GM10266 (cell line): ENCODE measurements around the gene ATXN1.

ENCODE experiments used
- DNase-seq: peaks from one replicate; pipeline ENCODE4 v3.0.0; 2012; ENCODE audit errors: extremely low spot score
- TF ChIP-seq, protein P1 (sequence below): IDR thresholded peaks from 2 replicates; pipeline ENCODE4 v1.5.1; 2012; ENCODE audit warnings: mild to moderate bottlenecking, low read depth; ENCODE audit not compliant: control insufficient read depth, insufficient read depth; ENCODE audit errors: missing control alignments

Gene ATXN1

DNA sequence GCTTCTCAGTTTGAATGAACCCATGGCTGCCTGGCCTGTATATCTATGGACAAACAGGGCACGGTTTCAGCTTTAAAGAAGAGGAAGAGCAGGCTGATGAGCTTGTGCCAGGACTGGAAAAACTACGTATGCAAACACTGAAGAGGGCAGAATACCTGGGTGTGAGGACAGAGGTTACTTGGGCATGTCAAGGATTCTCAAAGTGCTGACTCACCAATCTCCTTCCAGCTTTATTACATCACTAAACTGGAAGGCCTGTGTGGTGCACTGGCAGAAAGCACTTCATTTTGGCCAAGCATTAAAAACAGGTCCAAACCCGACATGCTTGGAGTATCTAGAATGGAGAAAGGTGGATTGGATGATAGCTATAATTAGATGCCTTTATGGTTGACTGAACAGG lies 427.7 kb downstream of the ATXN1 start:
- DNase-seq: no peak
- TF ChIP-seq, protein P1, sequence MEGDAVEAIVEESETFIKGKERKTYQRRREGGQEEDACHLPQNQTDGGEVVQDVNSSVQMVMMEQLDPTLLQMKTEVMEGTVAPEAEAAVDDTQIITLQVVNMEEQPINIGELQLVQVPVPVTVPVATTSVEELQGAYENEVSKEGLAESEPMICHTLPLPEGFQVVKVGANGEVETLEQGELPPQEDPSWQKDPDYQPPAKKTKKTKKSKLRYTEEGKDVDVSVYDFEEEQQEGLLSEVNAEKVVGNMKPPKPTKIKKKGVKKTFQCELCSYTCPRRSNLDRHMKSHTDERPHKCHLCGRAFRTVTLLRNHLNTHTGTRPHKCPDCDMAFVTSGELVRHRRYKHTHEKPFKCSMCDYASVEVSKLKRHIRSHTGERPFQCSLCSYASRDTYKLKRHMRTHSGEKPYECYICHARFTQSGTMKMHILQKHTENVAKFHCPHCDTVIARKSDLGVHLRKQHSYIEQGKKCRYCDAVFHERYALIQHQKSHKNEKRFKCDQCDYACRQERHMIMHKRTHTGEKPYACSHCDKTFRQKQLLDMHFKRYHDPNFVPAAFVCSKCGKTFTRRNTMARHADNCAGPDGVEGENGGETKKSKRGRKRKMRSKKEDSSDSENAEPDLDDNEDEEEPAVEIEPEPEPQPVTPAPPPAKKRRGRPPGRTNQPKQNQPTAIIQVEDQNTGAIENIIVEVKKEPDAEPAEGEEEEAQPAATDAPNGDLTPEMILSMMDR: no peak

DNA sequence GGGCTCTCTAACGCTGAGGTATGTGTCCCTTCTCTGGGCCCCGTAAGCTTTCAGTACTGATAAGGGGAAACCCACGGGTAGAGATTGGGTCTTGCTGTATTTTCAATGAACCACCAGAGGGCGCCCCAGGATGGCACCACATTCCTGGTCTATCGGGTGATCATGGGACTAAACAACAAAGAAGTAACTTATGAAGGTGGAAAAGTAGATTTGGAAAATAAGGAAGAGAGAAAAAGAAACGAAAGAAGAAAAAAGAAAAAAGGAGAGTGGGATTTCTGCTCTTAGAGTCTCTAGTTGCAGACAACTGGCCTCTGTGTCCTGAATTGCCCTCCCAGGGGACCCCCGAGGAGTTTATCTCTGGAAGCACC lies 429.1 kb downstream of the ATXN1 start:
- DNase-seq: peak; percentile 86
- TF ChIP-seq, protein P1: peak; percentile 76

DNA sequence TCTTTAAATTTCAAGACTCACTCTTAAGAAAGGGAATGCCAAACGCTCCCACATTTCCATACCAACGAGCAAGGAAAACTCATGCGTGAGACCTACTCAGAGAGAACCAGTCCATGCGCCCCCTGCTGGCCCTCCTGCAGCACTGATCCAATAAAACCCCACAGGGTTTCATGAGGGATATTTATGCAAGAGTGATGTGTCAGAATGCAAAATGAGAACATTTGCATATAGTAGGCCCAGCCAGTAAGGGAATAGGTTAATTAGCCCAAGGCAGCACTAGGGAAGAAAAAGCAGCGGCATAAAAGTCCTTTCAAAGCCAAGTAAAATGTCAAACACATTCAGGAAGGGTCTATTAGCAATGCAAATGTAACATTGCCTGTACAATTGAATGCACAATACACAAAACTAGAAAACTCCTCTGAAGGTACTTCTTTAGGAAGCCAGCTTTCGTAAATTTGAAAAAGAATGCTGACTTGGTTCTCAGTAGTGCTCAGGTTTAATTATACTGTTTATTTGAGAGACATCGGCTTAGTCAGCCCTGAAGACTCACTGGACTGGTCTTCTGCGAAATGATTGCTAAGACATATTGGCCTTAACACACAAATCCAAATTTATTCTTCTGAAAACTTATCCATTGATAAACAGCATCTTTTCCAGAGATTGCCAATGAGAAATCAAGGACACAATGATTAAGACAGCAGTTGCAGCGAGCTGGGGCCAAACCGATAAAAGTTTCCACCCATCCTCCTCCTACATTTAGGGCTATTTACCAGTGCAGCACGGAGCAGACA lies 429.7 kb downstream of the ATXN1 start:
- TF ChIP-seq, protein P1: peak; percentile 92
- DNase-seq: peak; percentile 77

DNA sequence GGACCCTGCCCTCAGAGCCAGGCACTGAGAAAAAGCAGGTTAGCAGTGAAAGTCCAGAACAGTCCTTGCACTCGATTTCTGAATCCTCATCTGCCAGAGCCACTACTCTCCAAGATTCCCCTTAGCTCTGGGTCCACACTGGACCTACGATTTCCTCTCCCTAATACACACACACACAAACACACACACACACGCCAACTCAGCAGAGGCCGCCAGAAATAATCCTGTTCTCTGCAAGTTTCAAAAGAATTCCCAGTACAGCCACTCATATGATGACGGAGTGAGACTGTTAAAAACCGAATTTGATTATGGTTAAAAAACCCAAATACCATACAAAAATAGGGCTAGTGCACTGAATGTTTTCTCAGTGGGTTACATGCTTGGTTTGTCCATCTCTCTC lies 432.0 kb downstream of the ATXN1 start:
- TF ChIP-seq, protein P1: no peak
- no peak for DNase-seq

DNA sequence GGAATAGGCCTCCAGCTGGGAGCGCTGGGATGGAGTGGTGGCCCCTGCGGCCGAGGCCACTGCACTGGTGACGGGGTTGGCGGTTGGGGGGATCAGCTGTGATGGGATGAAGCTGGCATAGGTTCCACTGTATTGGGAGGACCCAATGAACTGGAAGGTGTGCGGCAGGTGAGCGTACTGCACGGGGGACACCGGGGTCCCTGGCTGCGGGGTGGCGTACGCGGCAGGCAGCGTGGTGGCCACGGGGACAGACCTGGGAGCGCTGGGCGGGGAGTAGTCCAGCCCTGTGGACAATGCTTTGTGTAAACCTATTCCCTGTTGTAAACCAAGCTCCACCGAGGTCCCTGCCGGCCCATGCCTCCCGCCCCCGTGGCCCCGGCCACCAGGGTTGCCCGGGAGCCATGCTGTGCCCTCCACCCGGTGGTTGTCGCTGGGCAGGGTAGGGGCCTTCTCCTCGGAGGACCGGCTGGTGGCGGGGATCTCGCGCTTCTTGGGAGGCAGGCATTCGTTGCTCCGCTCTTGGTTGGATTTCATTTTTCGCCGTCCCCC lies 433.4 kb downstream of the ATXN1 start:
- TF ChIP-seq, protein P1: no peak
- DNase-seq: no peak

DNA sequence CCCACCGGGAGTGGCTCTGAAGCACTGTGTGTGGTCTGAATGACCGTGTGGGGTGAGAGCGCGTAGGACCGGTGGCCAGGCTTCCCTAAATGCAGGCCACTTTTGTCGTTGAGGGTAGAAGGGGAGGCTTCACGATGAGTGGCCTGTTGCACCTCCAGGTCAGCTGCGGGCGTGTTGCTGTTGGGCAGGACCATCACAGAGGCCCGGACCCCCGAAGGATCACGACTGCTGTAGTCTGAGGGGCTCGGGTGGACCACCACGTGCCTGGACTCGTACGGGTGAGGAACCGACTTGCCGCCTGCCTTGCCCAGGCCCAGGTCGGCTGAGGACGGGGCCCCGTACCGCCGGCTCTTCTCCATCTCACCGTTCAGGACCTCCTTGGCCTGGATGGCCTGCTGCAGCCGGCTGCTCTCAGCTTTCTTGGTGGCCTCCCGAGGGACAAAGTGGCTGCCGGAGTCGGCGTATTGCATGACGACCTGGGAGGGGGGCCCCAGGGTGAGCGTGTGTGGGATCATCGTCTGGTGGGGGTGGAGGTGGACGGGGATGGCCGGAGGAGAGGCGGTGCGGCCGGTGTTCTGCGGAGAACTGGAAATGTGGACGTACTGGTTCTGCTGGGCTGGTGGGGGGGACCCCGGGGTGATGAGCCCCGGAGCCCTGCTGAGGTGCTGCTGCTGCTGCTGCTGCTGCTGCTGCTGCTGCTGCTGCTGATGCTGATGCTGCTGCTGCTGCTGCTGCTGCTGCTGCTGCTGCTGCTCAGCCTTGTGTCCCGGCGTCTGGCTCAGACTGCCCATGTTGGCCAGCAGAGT lies 434.1 kb downstream of the ATXN1 start:
- TF ChIP-seq, protein P1: no peak

More for the DNA sequence above, 434.1 kb downstream of the ATXN1 start:
- DNase-seq: no peak
